IMR-90 (cell line): ENCODE results near the gene CACNA2D3. TPM values are rescaled to one million over a fixed set of nuclear protein-coding genes. Genes with fewer than 3 reads are reported as not detected.

Experiments
- ATAC-seq: fragments of 200-7000 bp; cut with Tn5 transposase; 2 replicates; pipeline ENCODE4 v1.9.1; 2020; ENCODE audit warnings: low read depth, mild to moderate bottlenecking, moderate library complexity
- BruUV-seq: library from RNA; stranded (reverse); fragments of 400-500 nt; replicated peaks from 2 replicates; lab custom pipeline; 2021; lab: Mats Ljungman, UMichigan
- CTCF ChIA-PET: fragments of 300-600 bp; formaldehyde crosslinking; extraction: SDS; loops from one replicate; lab custom pipeline; 2021; ENCODE audit warnings: antibody characterized with exemption; lab: Yijun Ruan, JAX
- POLR2A ChIA-PET: fragments of 300-600 bp; sonication (Branson Sonifier 250); formaldehyde crosslinking; loops from one replicate; lab custom pipeline; 2022; ENCODE audit warnings: antibody characterized with exemption; ENCODE audit not compliant: unreplicated experiment; lab: Charles Lee
- DNase-seq: peaks from one replicate; pipeline ENCODE4 v3.0.0; 2013
- H2AFZ ChIP-seq: replicated peaks from 2 replicates; pipeline ENCODE3; 2013; ENCODE audit warnings: low read length, mild to moderate bottlenecking; ENCODE audit not compliant: poor library complexity
- H2AK5ac ChIP-seq: 2 replicates; pipeline ENCODE4 v1.6.1; 2013; ENCODE audit warnings: low read depth, low read length, inconsistent platforms
- H2AK9ac ChIP-seq: replicated peaks from 2 replicates; pipeline ENCODE3; 2013; ENCODE audit warnings: mild to moderate bottlenecking, low read depth, low read length, moderate library complexity; ENCODE audit not compliant: poor library complexity
- H2BK120ac ChIP-seq: 2 replicates; pipeline ENCODE4 v1.6.1; 2013; ENCODE audit warnings: low read depth, low read length, inconsistent platforms
- H2BK15ac ChIP-seq: 3 replicates; pipeline ENCODE4 v1.6.1; 2013; ENCODE audit warnings: low read depth, low read length, inconsistent platforms
- H2BK20ac ChIP-seq: 2 replicates; pipeline ENCODE4 v1.6.1; 2013; ENCODE audit warnings: low read depth, mild to moderate bottlenecking, inconsistent platforms, low read length, moderate library complexity
- H2BK5ac ChIP-seq: 2 replicates; pipeline ENCODE4 v1.6.1; 2013; ENCODE audit warnings: mild to moderate bottlenecking, low read depth, low read length, inconsistent platforms; ENCODE audit not compliant: poor library complexity, severe bottlenecking
- H3K14ac ChIP-seq: replicated peaks from 2 replicates; pipeline ENCODE4 v1.6.1; 2013; ENCODE audit warnings: low read depth, low read length, inconsistent platforms
- H3K18ac ChIP-seq: 2 replicates; pipeline ENCODE4 v1.6.1; 2013; ENCODE audit warnings: low read depth, low read length, control low read depth
- H3K23ac ChIP-seq: 2 replicates; pipeline ENCODE4 v1.6.1; 2013; ENCODE audit warnings: low read depth, low read length, inconsistent platforms
- H3K27ac ChIP-seq: 2 replicates; pipeline ENCODE4 v1.5.1; 2013; ENCODE audit warnings: mild to moderate bottlenecking, control low read depth, low read length; ENCODE audit not compliant: insufficient read depth
- H3K27me3 ChIP-seq: 2 replicates; pipeline ENCODE4 v1.6.1; 2013; ENCODE audit warnings: low read length; ENCODE audit not compliant: control insufficient read depth, insufficient read depth
- H3K36me3 ChIP-seq: 2 replicates; pipeline ENCODE4 v1.6.1; 2013; ENCODE audit warnings: low read length, mixed read lengths; ENCODE audit not compliant: control insufficient read depth, insufficient read depth
- H3K4ac ChIP-seq: 2 replicates; pipeline ENCODE4 v1.6.1; 2013; ENCODE audit warnings: low read depth, low read length, inconsistent platforms
- H3K4me1 ChIP-seq: 2 replicates; pipeline ENCODE4 v1.6.1; 2013; ENCODE audit warnings: low read length, mixed read lengths; ENCODE audit not compliant: control insufficient read depth, insufficient read depth
- H3K4me2 ChIP-seq: 2 replicates; pipeline ENCODE4 v1.6.1; 2013; ENCODE audit warnings: low read depth, mild to moderate bottlenecking, control low read depth, low read length, moderate library complexity
- H3K4me3 ChIP-seq: 2 replicates; pipeline ENCODE4 v1.5.1; 2013; ENCODE audit warnings: low read depth, mild to moderate bottlenecking, control low read depth, low read length, moderate library complexity; ENCODE audit not compliant: insufficient read depth
- H3K56ac ChIP-seq: 2 replicates; pipeline ENCODE4 v1.6.1; 2013; ENCODE audit warnings: low read length, inconsistent platforms; ENCODE audit not compliant: insufficient read depth; ENCODE audit errors: extremely low read depth
- H3K79me1 ChIP-seq, 2 experiments: 2 replicates each; pipeline ENCODE4 v1.6.1; 2013; ENCODE audit warnings: low read length in 2 of 2, inconsistent platforms in 1 of 2, low read depth in 1 of 2
- H3K9ac ChIP-seq: 2 replicates; pipeline ENCODE4 v1.6.1; 2013; ENCODE audit warnings: low read depth, low read length, control low read depth
- H3K9me1 ChIP-seq: 2 replicates; pipeline ENCODE4 v1.6.1; 2013; ENCODE audit warnings: low read length, inconsistent platforms; ENCODE audit not compliant: insufficient read depth
- H3K9me3 ChIP-seq: 2 replicates; pipeline ENCODE4 v1.6.1; 2013; ENCODE audit warnings: low read length; ENCODE audit not compliant: control insufficient read depth, insufficient read depth
- H4K20me1 ChIP-seq: 2 replicates; pipeline ENCODE4 v1.6.1; 2013; ENCODE audit warnings: low read length, inconsistent platforms; ENCODE audit not compliant: insufficient read depth
- H4K5ac ChIP-seq: 2 replicates; pipeline ENCODE4 v1.6.1; 2013; ENCODE audit warnings: mild to moderate bottlenecking, low read depth, low read length, control low read depth
- H4K8ac ChIP-seq, 2 experiments: 2 replicates each; pipeline ENCODE4 v1.6.1; 2013; ENCODE audit warnings: low read depth in 2 of 2, low read length in 2 of 2, control low read depth in 1 of 2, inconsistent platforms in 1 of 2
- H4K91ac ChIP-seq: 2 replicates; pipeline ENCODE4 v1.6.1; 2013; ENCODE audit warnings: low read depth, low read length, inconsistent platforms; ENCODE audit not compliant: insufficient read depth
- BHLHE40 ChIP-seq: fragments of 150-350 bp; IDR thresholded peaks from 2 replicates; pipeline ENCODE4 v1.6.1; 2016; ENCODE audit warnings: mild to moderate bottlenecking, low read depth, low read length
- CEBPB ChIP-seq: IDR thresholded peaks from 2 replicates; pipeline ENCODE4 v1.6.1; 2012; ENCODE audit warnings: low read depth, low read length, improper control_type of control experiment
- CHD1 ChIP-seq: IDR thresholded peaks from 2 replicates; pipeline ENCODE4 v1.6.1; 2012; ENCODE audit warnings: low read depth, low read length, improper control_type of control experiment
- CTCF ChIP-seq: conservative IDR thresholded peaks from 2 replicates; pipeline ENCODE4 v1.5.1; 2012; ENCODE audit warnings: mild to moderate bottlenecking, low read depth, low read length, improper control_type of control experiment
- ELK1 ChIP-seq: fragments of 150-350 bp; IDR thresholded peaks from 2 replicates; pipeline ENCODE4 v1.6.1; 2016; ENCODE audit warnings: low read depth, mild to moderate bottlenecking, low read length, moderate library complexity, borderline replicate concordance
- FOS ChIP-seq: fragments of 150-350 bp; IDR thresholded peaks from 2 replicates; pipeline ENCODE4 v1.6.1; 2016; ENCODE audit warnings: low read depth, low read length
- MAFK ChIP-seq: IDR thresholded peaks from 2 replicates; pipeline ENCODE4 v1.6.1; 2012; ENCODE audit warnings: low read depth, low read length, improper control_type of control experiment
- MAZ ChIP-seq: IDR thresholded peaks from 2 replicates; pipeline ENCODE4 v1.6.1; 2012; ENCODE audit warnings: low read depth, mild to moderate bottlenecking, low read length, improper control_type of control experiment, moderate library complexity, borderline replicate concordance
- MXI1 ChIP-seq: IDR thresholded peaks from 2 replicates; pipeline ENCODE4 v1.6.1; 2012; ENCODE audit warnings: low read depth, mild to moderate bottlenecking, low read length, moderate library complexity, borderline replicate concordance
- NFE2L2 ChIP-seq: fragments of 150-350 bp; IDR thresholded peaks from 2 replicates; pipeline ENCODE4 v1.6.1; 2016; ENCODE audit warnings: low read depth, mild to moderate bottlenecking, low read length
- POLR2A ChIP-seq: IDR thresholded peaks from 2 replicates; pipeline ENCODE4 v1.6.1; 2012; ENCODE audit warnings: mild to moderate bottlenecking, low read depth, low read length
- RAD21 ChIP-seq: IDR thresholded peaks from 2 replicates; pipeline ENCODE4 v1.6.1; 2012; ENCODE audit warnings: low read length, improper control_type of control experiment
- RCOR1 ChIP-seq: IDR thresholded peaks from 2 replicates; pipeline ENCODE4 v1.6.1; 2012; ENCODE audit warnings: mild to moderate bottlenecking, low read length, improper control_type of control experiment; ENCODE audit not compliant: insufficient replicate concordance
- RFX5 ChIP-seq: IDR thresholded peaks from 2 replicates; pipeline ENCODE4 v1.8.0; 2012; ENCODE audit warnings: low read depth, mild to moderate bottlenecking, low read length, moderate library complexity
- SMC3 ChIP-seq: fragments of 150-350 bp; IDR thresholded peaks from 2 replicates; pipeline ENCODE4 v1.6.1; 2016; ENCODE audit warnings: low read depth, mild to moderate bottlenecking, antibody characterized with exemption, low read length, moderate library complexity
- USF2 ChIP-seq: fragments of 150-350 bp; IDR thresholded peaks from 2 replicates; pipeline ENCODE4 v1.6.1; 2017; ENCODE audit warnings: mild to moderate bottlenecking, antibody characterized with exemption, low read length, low read depth
- WGBS, 2 experiments: methylation state at CpG; one replicate each; pipeline versions ENCODE4 v1.1.5 to v1.1.7; 2013; ENCODE audit warnings: missing lambda C conversion rate in 2 of 2; ENCODE audit not compliant: insufficient read length in 1 of 2; ENCODE audit errors: extremely low coverage in 2 of 2; 5-methylcytosine and 5-hydroxymethylcytosine counted together
- dilution Hi-C: fragments of 300-500 bp; cut with HindIII; formaldehyde crosslinking; loops from one replicate; pipeline ENCODE4 v1.14.3; 2018; ENCODE audit warnings: low sequenced_read_pairs; ENCODE audit not compliant: unreplicated experiment
- in situ Hi-C: fragments of 300-500 bp; cut with MboI; formaldehyde crosslinking; loops from 3 replicates; pipeline ENCODE4 v1.14.3; 2019; ENCODE audit warnings: low sequenced_read_pairs, inconsistent platforms, mixed read lengths
- intact Hi-C: fragments of 100-400 bp; cut with micrococcal nuclease; formaldehyde crosslinking; loops from 2 replicates; pipeline ENCODE4 v1.10.0; 2022
- polyA plus RNA-seq, 3 experiments: library from polyadenylated mRNA; depleted of rRNA; stranded (reverse); fragments of >200 nt; gene quantifications; 2 replicates each; pipeline ENCODE4 v1.2.3, GENCODE V29; 2012; ENCODE audit warnings: low replicate concordance in 1 of 3
- total RNA-seq: library from RNA; depleted of rRNA; stranded (reverse); fragments of >200 nt; gene quantifications from 2 replicates; pipeline ENCODE4 v1.2.3, GENCODE V29; 2012

CACNA2D3 gene
- total and polyA plus RNA-seq, 2 of the 4 experiments (the other 2 are of a cell fraction), result 0.36 to 0.41 TPM

GRCh38 chr3:54083921-54084320 lies 38.4 kb upstream of the CACNA2D3 start:
- Histone ChIP-seq H3K79me1 (no peaks in the 10 kb centered on the region), H3K4me1 (no peaks in the 10 kb centered on the region), H3K14ac (no peak overlapping the region), H2BK15ac (no peak overlapping the region), H4K91ac (no peak overlapping the region), H3K18ac (no peak overlapping the region), H4K5ac (no peak overlapping the region), H3K4ac (no peak overlapping the region), H2AK9ac (no peak overlapping the region), H3K56ac (no peak overlapping the region), H2BK5ac (no peak overlapping the region), H2AK5ac (no peak overlapping the region), H4K8ac (no peak overlapping the region), H3K4me2 (no peak overlapping the region), H3K23ac (no peak overlapping the region), H3K9ac (no peak overlapping the region), H3K9me3 (peaks cover 18% of the 10 kb centered on the region), H3K4me3 (no peak overlapping the region), H3K36me3 (no peaks in the 10 kb centered on the region), H2BK120ac (no peak overlapping the region), H2AFZ (no peak overlapping the region), H3K27me3 (no peaks in the 10 kb centered on the region), H2BK20ac (no peak overlapping the region), H4K20me1 (no peaks in the 10 kb centered on the region), H3K27ac (no peak overlapping the region), H3K9me1 (no peaks in the 10 kb centered on the region)
- WGBS, 2 experiments, result no CpG with 5 or more reads among the region's 4 CpGs
- ChIA-PET POLR2A (no interaction called here), CTCF (no interaction called here)
- intact Hi-C loops, result no loop called here
- BruUV-seq, result no TSS peak
- dilution Hi-C loops, result no loop called here
- ATAC-seq, result no peak
- no peak for TF ChIP-seq USF2
- TF ChIP-seq CTCF, result no peak
- TF ChIP-seq MAFK, result no peak
- TF ChIP-seq MAZ, result no peak
- no peak for TF ChIP-seq RAD21
- no peak for TF ChIP-seq SMC3
- TF ChIP-seq CEBPB, result no peak
- no peak for TF ChIP-seq NFE2L2
- TF ChIP-seq FOS, result no peak
- TF ChIP-seq RCOR1, result no peak
- TF ChIP-seq MXI1, result no peak
- TF ChIP-seq ELK1, result no peak
- TF ChIP-seq POLR2A, result no peak
- no peak for TF ChIP-seq CHD1
- TF ChIP-seq BHLHE40, result no peak
- TF ChIP-seq RFX5, result no peak
- no peak for DNase-seq
- in situ Hi-C loops, result no loop called here
